Colonic mucosa (tissue), 4 donors: Measurements from ENCODE around the gene ULBP1. TPM values are rescaled to one million over a fixed set of nuclear protein-coding genes. Genes with fewer than 3 reads are reported as not detected.
"Not testable (repeated sequence)": the region's sequence is repeated elsewhere in the genome, so short reads cannot be mapped to it uniquely, and the experiment has no call there.

Source experiments
- DNase-seq: peaks from one replicate; pipeline ENCODE4 v3.0.0-alpha.2; 2020
- H3K27ac ChIP-seq: fragments of 200-600 bp; one replicate; pipeline ENCODE4 v1.8.0; 2021
- H3K27me3 ChIP-seq: fragments of 200-600 bp; one replicate; pipeline ENCODE4 v1.8.0; 2021
- H3K36me3 ChIP-seq: fragments of 200-600 bp; one replicate; pipeline ENCODE4 v1.8.0; 2021
- H3K4me1 ChIP-seq: fragments of 200-600 bp; one replicate; pipeline ENCODE4 v1.8.0; 2021; ENCODE audit warnings: mild to moderate bottlenecking
- H3K4me3 ChIP-seq: fragments of 200-600 bp; one replicate; pipeline ENCODE4 v1.8.0; 2021
- H3K9ac ChIP-seq, 2 donors: one replicate each; pipeline ENCODE4 v1.7.0; 2013; ENCODE audit warnings: control low read depth in 2 of 2, low read depth in 2 of 2, low read length in 2 of 2
- H3K9me3 ChIP-seq: fragments of 200-600 bp; one replicate; pipeline ENCODE4 v1.8.0; 2021
- CTCF ChIP-seq: fragments of 200-600 bp; IDR thresholded peaks from one replicate; pipeline ENCODE4 v1.8.0; 2022; ENCODE audit warnings: antibody characterized with exemption, mild to moderate bottlenecking
- intact Hi-C: fragments of 100-400 bp; cut with DNase I; formaldehyde crosslinking; loops from one replicate; pipeline ENCODE4 v1.14.1; 2022
- total RNA-seq, 2 donors: library from RNA; stranded (reverse); fragmentation: NEBNext Ultra II Directional in 1 of 2; extraction: Animal tissue kit (Norgen Biotek cat#: 25700) in 1 of 2; gene quantifications; one replicate each; pipeline ENCODE4 v1.2.1, GENCODE V29; 2021
- donor health status: healthy.
- donor health status: DM: no; HTN: no; CAD: no.
- donor health status: DM: no; HTN: no; CAD: no.

Gene ULBP1
- total RNA-seq, 2 donors from 2014 or later, result not detected

DNA sequence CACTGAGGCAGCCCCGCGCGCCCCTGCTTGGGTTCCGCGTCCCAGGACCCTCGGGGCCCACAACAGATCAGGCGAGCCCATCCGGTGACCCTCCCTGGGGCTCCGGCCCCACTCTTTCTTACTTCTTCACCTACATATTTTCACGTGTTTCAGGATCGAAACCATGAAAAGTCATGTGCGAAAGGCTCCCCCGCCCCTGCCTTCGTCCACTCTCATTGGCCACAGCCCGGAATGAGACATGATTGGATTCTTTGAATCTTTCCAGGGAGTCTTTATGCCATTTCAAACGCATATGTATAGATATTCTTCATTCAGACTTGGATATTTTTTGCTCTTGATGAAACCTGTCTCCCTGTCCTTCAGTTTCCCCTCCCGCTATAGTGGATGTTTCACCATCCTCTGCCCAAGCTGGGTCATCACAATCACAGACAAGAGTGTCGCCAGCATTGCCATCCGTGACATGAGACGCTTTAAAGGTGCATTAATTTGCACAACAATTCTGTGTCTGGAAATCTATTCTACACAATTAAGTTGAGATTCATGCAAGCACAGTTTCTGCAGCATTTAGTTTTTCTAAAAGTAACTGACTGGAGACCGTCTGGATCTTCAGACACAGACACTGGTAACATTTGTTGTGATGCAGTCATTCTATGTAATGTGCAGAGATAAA, 8.6 kb upstream of the ULBP1 start:
- H3K9me3 ChIP-seq, DNase-seq, H3K4me1 ChIP-seq, H3K4me3 ChIP-seq, H3K27ac ChIP-seq, H3K36me3 ChIP-seq, intact Hi-C loops, H3K9ac ChIP-seq: not testable (repeated sequence)
- H3K27me3 ChIP-seq, result peaks cover 58% of the 10 kb centered on the region

GRCh38 chr6:149955654-149956317, 8.0 kb upstream of the ULBP1 start:
- H3K27ac ChIP-seq, H3K4me1 ChIP-seq, intact Hi-C loops, DNase-seq, H3K4me3 ChIP-seq, H3K9ac ChIP-seq, H3K9me3 ChIP-seq, H3K36me3 ChIP-seq: not testable (repeated sequence)
- H3K27me3 ChIP-seq, result peaks cover 58% of the 10 kb centered on the region

DNA sequence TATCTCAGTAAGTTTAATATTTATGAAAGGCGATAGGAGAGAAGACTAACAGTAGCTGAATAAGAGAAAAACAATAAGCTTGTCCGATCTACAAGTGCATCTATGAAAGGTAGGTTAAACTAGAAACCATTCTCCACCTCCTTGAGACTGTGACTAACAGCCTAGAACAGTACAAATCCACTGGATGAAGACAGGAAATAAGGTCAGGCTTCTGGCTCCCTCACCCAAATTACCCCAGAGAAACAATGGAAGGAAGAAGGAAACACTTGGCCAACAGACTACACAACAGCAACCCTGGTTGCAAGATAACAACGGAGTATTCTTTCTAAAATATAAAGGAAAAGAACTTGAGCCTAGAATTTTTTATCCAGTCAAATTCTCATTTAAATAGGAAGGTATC, 5.6 kb upstream of the ULBP1 start:
- DNase-seq, H3K36me3 ChIP-seq, intact Hi-C loops, H3K9ac ChIP-seq, H3K4me3 ChIP-seq, H3K9me3 ChIP-seq, H3K27ac ChIP-seq, H3K4me1 ChIP-seq: not testable (repeated sequence)
- peaks cover 50% of the 10 kb centered on the region for H3K27me3 ChIP-seq

DNA sequence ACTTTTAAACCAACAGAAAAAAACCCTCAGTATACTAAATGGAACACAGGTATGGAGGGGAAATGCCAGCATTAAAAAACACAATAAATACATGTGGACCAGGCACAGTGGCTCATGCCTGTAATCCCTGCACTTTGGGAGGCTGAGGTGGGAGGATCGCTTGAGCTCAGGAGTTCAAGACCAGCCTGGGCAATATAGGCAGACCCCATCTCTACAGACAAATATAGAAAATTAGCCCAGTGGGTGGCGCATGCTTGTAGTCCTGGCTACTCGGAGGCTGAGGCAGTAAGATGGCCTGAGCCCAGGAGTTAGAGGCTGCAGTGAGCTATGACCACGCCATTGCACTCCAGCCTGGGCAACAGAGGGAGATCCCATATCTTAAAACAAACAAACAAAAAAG, 3.9 kb upstream of the ULBP1 start:
- DNase-seq, intact Hi-C loops: not testable (repeated sequence)

DNA sequence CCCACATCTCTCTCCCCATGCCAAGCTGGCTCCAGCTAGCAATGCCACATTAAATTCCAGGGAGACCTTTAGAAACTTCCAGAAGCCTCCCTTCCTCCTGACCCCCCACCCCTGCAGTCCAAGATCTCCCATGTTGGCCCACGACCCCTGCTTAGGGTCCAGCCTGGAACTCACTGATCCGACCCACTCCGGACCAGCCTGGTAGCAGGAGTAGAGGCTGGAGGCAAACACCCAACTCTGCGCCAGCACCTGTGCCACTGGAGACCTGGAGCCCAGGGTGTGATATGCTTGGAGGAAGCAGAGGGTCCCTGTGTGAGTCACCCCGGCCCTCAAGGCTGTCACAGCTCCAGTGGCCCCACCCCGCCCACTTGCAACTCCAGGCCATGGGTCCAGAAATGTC, 3.3 kb upstream of the ULBP1 start:
- no peak for DNase-seq
- intact Hi-C loops, result no loop called here
- no peak overlapping the region for H3K9ac ChIP-seq
- H3K36me3 ChIP-seq, result no peaks in the 10 kb centered on the region
- H3K27me3 ChIP-seq, result peaks cover 55% of the 10 kb centered on the region
- H3K27ac ChIP-seq, result no peak overlapping the region
- H3K9me3 ChIP-seq, result no peaks in the 10 kb centered on the region
- no peak overlapping the region for H3K4me3 ChIP-seq
- TF ChIP-seq CTCF, result no peak
- no peaks in the 10 kb centered on the region for H3K4me1 ChIP-seq

More for the DNA sequence above, 3.9 kb upstream of the ULBP1 start:
- not testable (repeated sequence) for H3K27ac ChIP-seq, H3K4me3 ChIP-seq, H3K9ac ChIP-seq, H3K36me3 ChIP-seq, H3K9me3 ChIP-seq, H3K4me1 ChIP-seq
- peaks cover 53% of the 10 kb centered on the region for H3K27me3 ChIP-seq

DNA sequence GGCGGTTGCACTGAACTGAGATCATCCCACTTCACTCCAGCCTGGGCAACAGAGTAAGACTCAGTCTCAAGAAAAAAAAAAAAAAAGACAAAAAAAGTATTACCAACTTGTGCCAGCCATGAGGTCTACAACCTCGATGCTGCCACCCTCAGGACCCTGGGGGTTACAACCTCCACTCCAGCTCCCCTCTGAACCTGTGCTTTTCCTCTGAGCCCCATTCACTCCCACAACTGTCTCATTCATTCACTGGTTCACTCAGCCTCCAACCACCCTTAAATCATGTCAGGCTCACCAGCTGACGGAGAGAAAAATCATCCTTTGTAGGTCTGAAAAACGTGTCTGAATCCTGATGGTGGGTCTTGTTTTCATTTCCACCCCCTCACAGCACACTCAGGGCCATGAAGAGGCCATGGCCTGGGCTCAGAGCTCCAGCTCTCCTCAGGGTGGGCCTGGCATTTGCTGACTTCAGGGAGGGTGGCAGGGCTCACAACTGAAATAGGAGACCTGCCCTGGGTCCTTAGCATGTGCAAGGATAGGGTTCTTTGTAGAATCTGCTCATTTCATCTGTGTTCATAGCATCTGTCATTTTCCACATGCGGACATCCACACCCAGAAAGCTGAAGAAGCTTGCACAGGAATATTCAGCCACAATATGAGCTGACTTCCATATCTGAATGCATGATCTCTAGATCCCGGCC, 1.9 kb upstream of the ULBP1 start:
- no peak for TF ChIP-seq CTCF
- no peak for DNase-seq
- H3K36me3 ChIP-seq, result no peaks in the 10 kb centered on the region
- H3K9ac ChIP-seq, result no peak overlapping the region
- no peak overlapping the region for H3K4me3 ChIP-seq
- intact Hi-C loops, result no loop called here
- H3K27me3 ChIP-seq, result peaks cover 49% of the 10 kb centered on the region
- H3K9me3 ChIP-seq, result no peaks in the 10 kb centered on the region
- no peak overlapping the region for H3K27ac ChIP-seq
- no peaks in the 10 kb centered on the region for H3K4me1 ChIP-seq

- H3K4me1 ChIP-seq, result no peaks in the 10 kb centered on the region
- no peak for TF ChIP-seq CTCF
- no peak overlapping the region for H3K27ac ChIP-seq
- H3K36me3 ChIP-seq, result no peaks in the 10 kb centered on the region
- H3K4me3 ChIP-seq, result no peak overlapping the region
- no peak overlapping the region for H3K9ac ChIP-seq
- no peak for DNase-seq
- no peaks in the 10 kb centered on the region for H3K9me3 ChIP-seq
- peaks cover 47% of the 10 kb centered on the region for H3K27me3 ChIP-seq
- intact Hi-C loops, result no loop called here
Observed at GRCh38 chr6:149962461-149963211, 1.1 kb upstream of the ULBP1 start.
